CD4-positive, alpha-beta T cell (primary cell): ENCODE results near the gene PRKG1. TPM values are rescaled to one million over a fixed set of nuclear protein-coding genes. Genes with fewer than 3 reads are reported as not detected.
"Not testable (repeated sequence)": the region's sequence is repeated elsewhere in the genome, so short reads cannot be mapped to it uniquely, and the experiment has no call there.

Experiments used
- ATAC-seq: fragments of 200-7000 bp; cut with Tn5 transposase; one replicate; pipeline ENCODE4 v1.10.0; 2022; ENCODE audit warnings: mild to moderate bottlenecking; ENCODE audit not compliant: poor library complexity
- CTCF ChIA-PET: fragments of 350-600 bp; sonication (Branson Sonifier 250); formaldehyde crosslinking; loops from one replicate; lab custom pipeline; 2021; ENCODE audit warnings: antibody characterized with exemption, inconsistent platforms; lab: Charles Lee
- POLR2A ChIA-PET: fragments of 350-600 bp; sonication (Branson Sonifier 250); formaldehyde crosslinking; loops from one replicate; lab custom pipeline; 2021; ENCODE audit warnings: antibody characterized with exemption, inconsistent platforms; lab: Charles Lee
- DNase-seq, 14 experiments: peaks; one replicate each; pipeline ENCODE4 v3.0.0-alpha.2; 2013 to 2020; ENCODE audit warnings: mixed read lengths in 2 of 14
- H3K27ac ChIP-seq, 2 donors: one replicate each; pipeline versions ENCODE4 v1.5.1 to v1.7.0; 2013; ENCODE audit warnings: low read length in 2 of 2, low read depth in 1 of 2, mild to moderate bottlenecking in 1 of 2
- H3K27me3 ChIP-seq, 2 experiments: 1 replicate in 1 of 2; 2 replicates in 1 of 2; pipeline versions ENCODE4 v1.6.1 to v1.7.0; 2013; ENCODE audit warnings: low read length in 2 of 2, control low read depth in 1 of 2, mild to moderate bottlenecking in 1 of 2, moderate library complexity in 1 of 2; ENCODE audit not compliant: insufficient read depth in 2 of 2, control insufficient read depth in 1 of 2
- H3K36me3 ChIP-seq: one replicate; pipeline ENCODE4 v1.6.1; 2013; ENCODE audit warnings: low read length, control low read depth; ENCODE audit not compliant: insufficient read depth
- H3K4me1 ChIP-seq: one replicate; pipeline ENCODE4 v1.6.1; 2013; ENCODE audit warnings: low read length, control low read depth; ENCODE audit not compliant: insufficient read depth
- H3K4me3 ChIP-seq: one replicate; pipeline ENCODE4 v1.5.1; 2013; ENCODE audit warnings: mild to moderate bottlenecking, low read length, moderate library complexity
- H3K9me3 ChIP-seq, 2 experiments: 1 replicate in 1 of 2; 2 replicates in 1 of 2; pipeline versions ENCODE4 v1.6.1 to v1.7.0; 2013; ENCODE audit warnings: low read length in 2 of 2, mild to moderate bottlenecking in 2 of 2, control low read depth in 1 of 2, moderate library complexity in 1 of 2; ENCODE audit not compliant: control insufficient read depth in 1 of 2, insufficient read depth in 1 of 2
- H3K27ac Mint-ChIP-seq: one replicate; pipeline ENCODE4 v1.8.0; 2020; ENCODE audit warnings: mixed read lengths
- H3K27me3 Mint-ChIP-seq: one replicate; pipeline ENCODE4 v1.8.0; 2021; ENCODE audit warnings: mixed read lengths
- H3K36me3 Mint-ChIP-seq: one replicate; pipeline ENCODE4 v1.8.0; 2021; ENCODE audit warnings: low read depth, mixed read lengths
- H3K4me1 Mint-ChIP-seq: one replicate; pipeline ENCODE4 v1.8.0; 2021; ENCODE audit warnings: low read depth, mixed read lengths
- H3K4me3 Mint-ChIP-seq: one replicate; pipeline ENCODE4 v1.8.0; 2020; ENCODE audit warnings: mild to moderate bottlenecking, mixed read lengths
- H3K9me3 Mint-ChIP-seq: one replicate; pipeline ENCODE4 v1.8.0; 2020; ENCODE audit warnings: mixed read lengths
- intact Hi-C, 2 experiments: fragments of 100-400 bp; cut with DNase I in 1 of 2; cut with micrococcal nuclease in 1 of 2; formaldehyde crosslinking; loops; one replicate each; pipeline versions ENCODE4 v1.15.1 to v1.9.0; 2023 to 2025; cut with DNase I, micrococcal nuclease
- total RNA-seq, 174 experiments: library from RNA in 2 of 174; stranded (reverse) in 2 of 174; gene quantifications; one replicate each; pipeline ENCODE4 v1.2.3 and lab custom pipeline; 2021 to 2026
- TF ChIP-seq, protein P1 (sequence below): fragments of 200-600 bp; IDR thresholded peaks from one replicate; pipeline ENCODE4 v1.8.0; 2022; ENCODE audit warnings: antibody characterized with exemption, mild to moderate bottlenecking

The PRKG1 gene
- total RNA-seq, 2 experiments from 2014 or later, result 0.31 TPM; not detected in 1

- Histone ChIP-seq H3K27ac (no peak overlapping the region), H3K27me3 (no peaks in the 10 kb centered on the region), H3K4me1 (no peaks in the 10 kb centered on the region), H3K9me3 (no peaks in the 10 kb centered on the region), H3K36me3 (no peaks in the 10 kb centered on the region), H3K4me3 (no peak overlapping the region)
- Mint-ChIP-seq H3K27me3 (no peaks in the 10 kb centered on the region), H3K27ac (no peak overlapping the region), H3K4me1 (no peaks in the 10 kb centered on the region), H3K4me3 (no peak overlapping the region), H3K9me3 (no peaks in the 10 kb centered on the region), H3K36me3 (no peaks in the 10 kb centered on the region)
- CTCF ChIA-PET, result no interaction called here
- intact Hi-C loops, result no loop called here
- TF ChIP-seq, protein P1, sequence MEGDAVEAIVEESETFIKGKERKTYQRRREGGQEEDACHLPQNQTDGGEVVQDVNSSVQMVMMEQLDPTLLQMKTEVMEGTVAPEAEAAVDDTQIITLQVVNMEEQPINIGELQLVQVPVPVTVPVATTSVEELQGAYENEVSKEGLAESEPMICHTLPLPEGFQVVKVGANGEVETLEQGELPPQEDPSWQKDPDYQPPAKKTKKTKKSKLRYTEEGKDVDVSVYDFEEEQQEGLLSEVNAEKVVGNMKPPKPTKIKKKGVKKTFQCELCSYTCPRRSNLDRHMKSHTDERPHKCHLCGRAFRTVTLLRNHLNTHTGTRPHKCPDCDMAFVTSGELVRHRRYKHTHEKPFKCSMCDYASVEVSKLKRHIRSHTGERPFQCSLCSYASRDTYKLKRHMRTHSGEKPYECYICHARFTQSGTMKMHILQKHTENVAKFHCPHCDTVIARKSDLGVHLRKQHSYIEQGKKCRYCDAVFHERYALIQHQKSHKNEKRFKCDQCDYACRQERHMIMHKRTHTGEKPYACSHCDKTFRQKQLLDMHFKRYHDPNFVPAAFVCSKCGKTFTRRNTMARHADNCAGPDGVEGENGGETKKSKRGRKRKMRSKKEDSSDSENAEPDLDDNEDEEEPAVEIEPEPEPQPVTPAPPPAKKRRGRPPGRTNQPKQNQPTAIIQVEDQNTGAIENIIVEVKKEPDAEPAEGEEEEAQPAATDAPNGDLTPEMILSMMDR, result no peak
- DNase-seq (no peak), ATAC-seq (no peak)
- POLR2A ChIA-PET, result no interaction called here
Observed at GRCh38 chr10:51748959-51749358, 674.7 kb downstream of the PRKG1 start.

- Histone ChIP-seq H3K9me3 (no peaks in the 10 kb centered on the region), H3K27me3 (no peaks in the 10 kb centered on the region), H3K4me1 (no peaks in the 10 kb centered on the region), H3K36me3 (no peaks in the 10 kb centered on the region), H3K27ac (no peak overlapping the region), H3K4me3 (no peak overlapping the region)
- DNase-seq (no peak), ATAC-seq (no peak)
- POLR2A ChIA-PET, result no interaction called here
- intact Hi-C loops, result no loop called here
- no peaks in the 10 kb centered on the region for H3K4me1 Mint-ChIP-seq
- no peak overlapping the region for H3K27ac Mint-ChIP-seq
- H3K36me3 Mint-ChIP-seq, result no peaks in the 10 kb centered on the region
- TF ChIP-seq, protein P1, result no peak
- H3K4me3 Mint-ChIP-seq, result no peak overlapping the region
- CTCF ChIA-PET, result no interaction called here
- H3K9me3 Mint-ChIP-seq, result no peaks in the 10 kb centered on the region
- H3K27me3 Mint-ChIP-seq, result no peaks in the 10 kb centered on the region
Observed at GRCh38 chr10:51758366-51758765, 684.1 kb downstream of the PRKG1 start.

DNA sequence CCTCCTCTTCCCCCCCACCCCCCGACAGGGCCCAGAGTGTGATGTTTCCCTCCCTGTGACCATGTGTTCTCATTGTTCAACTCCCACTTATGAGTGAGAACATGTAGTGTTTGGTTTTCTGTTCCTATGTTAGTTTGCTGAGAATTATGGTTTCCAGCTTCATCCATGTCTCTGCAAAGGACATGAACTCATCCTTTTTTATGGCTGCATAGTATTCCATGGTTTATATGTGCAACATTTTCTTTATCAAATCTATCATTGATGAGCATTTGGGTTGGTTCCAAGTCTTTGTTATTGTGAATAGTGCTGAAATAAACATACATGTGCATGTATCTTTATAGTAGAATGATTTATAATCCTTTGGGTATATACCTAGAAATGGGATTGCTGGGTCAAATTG lies 684.6 kb downstream of the PRKG1 start:
- intact Hi-C loops, H3K9me3 Mint-ChIP-seq, H3K9me3 ChIP-seq, CTCF ChIA-PET, H3K27me3 ChIP-seq, H3K36me3 Mint-ChIP-seq, H3K27ac ChIP-seq, H3K4me1 Mint-ChIP-seq, H3K27me3 Mint-ChIP-seq, H3K4me3 ChIP-seq, H3K27ac Mint-ChIP-seq, H3K4me1 ChIP-seq, H3K4me3 Mint-ChIP-seq, POLR2A ChIA-PET, H3K36me3 ChIP-seq, DNase-seq, ATAC-seq: not testable (repeated sequence)

- intact Hi-C loops, result no loop called here
- H3K27ac ChIP-seq, result no peak overlapping the region
- DNase-seq (no peak), ATAC-seq (no peak)
- POLR2A ChIA-PET, result no interaction called here
- CTCF ChIA-PET, result no interaction called here
- H3K9me3 ChIP-seq, result no peaks in the 10 kb centered on the region
- no peaks in the 10 kb centered on the region for H3K4me1 Mint-ChIP-seq
- H3K9me3 Mint-ChIP-seq, result no peaks in the 10 kb centered on the region
- H3K4me3 ChIP-seq, result no peak overlapping the region
- H3K4me3 Mint-ChIP-seq, result no peak overlapping the region
- TF ChIP-seq, protein P1, result no peak
- H3K36me3 Mint-ChIP-seq, result no peaks in the 10 kb centered on the region
- no peaks in the 10 kb centered on the region for H3K4me1 ChIP-seq
- no peaks in the 10 kb centered on the region for H3K27me3 ChIP-seq
- no peaks in the 10 kb centered on the region for H3K27me3 Mint-ChIP-seq
- H3K27ac Mint-ChIP-seq, result no peak overlapping the region
- no peaks in the 10 kb centered on the region for H3K36me3 ChIP-seq
Observed at GRCh38 chr10:51759896-51760534, 685.7 kb downstream of the PRKG1 start.
